Neural crest cell (in vitro differentiated cells): ENCODE data around the gene HMGB1. TPM values are rescaled to one million over a fixed set of nuclear protein-coding genes. Genes with fewer than 3 reads are reported as not detected.

Source experiments
- DNase-seq: peaks from one replicate; pipeline ENCODE4 v3.0.0; 2021; ENCODE audit warnings: low read depth, mixed read lengths, low spot score
- H3K27ac Mint-ChIP-seq: one replicate; pipeline ENCODE4 v1.8.0; 2021; ENCODE audit warnings: mild to moderate bottlenecking, mixed read lengths; ENCODE audit not compliant: unreplicated experiment
- H3K27me3 Mint-ChIP-seq: 2 replicates; pipeline ENCODE4 v1.8.0; 2021; ENCODE audit warnings: low read depth, mild to moderate bottlenecking, mixed read lengths
- H3K36me3 Mint-ChIP-seq: 2 replicates; pipeline ENCODE4 v1.8.0; 2021; ENCODE audit warnings: low read depth, mild to moderate bottlenecking, mixed read lengths
- H3K4me1 Mint-ChIP-seq: 2 replicates; pipeline ENCODE4 v1.8.0; 2021; ENCODE audit warnings: mixed read lengths
- H3K4me3 Mint-ChIP-seq: one replicate; pipeline ENCODE4 v1.8.0; 2021; ENCODE audit warnings: mild to moderate bottlenecking, mixed read lengths
- H3K9me3 Mint-ChIP-seq: 2 replicates; pipeline ENCODE4 v1.8.0; 2021; ENCODE audit warnings: mixed read lengths
- CTCF ChIP-seq: fragments of 200-600 bp; sonication (generic); conservative IDR thresholded peaks from 2 replicates; pipeline ENCODE4 v1.5.0; 2021; ENCODE audit warnings: antibody characterized with exemption, mild to moderate bottlenecking
- total RNA-seq: library from RNA; stranded (reverse); gene quantifications from 2 replicates; pipeline ENCODE4 v1.2.1, GENCODE V29; 2021

The HMGB1 gene
- total RNA-seq, 1 donor from 2014 or later: 735 TPM

GRCh38 chr13:30416471-30416870 lies 49.3 kb downstream of the HMGB1 start:
- peaks cover 8% of the 10 kb centered on the region for H3K4me1 Mint-ChIP-seq
- DNase-seq: no peak
- no peak for TF ChIP-seq CTCF
- H3K36me3 Mint-ChIP-seq: no peaks in the 10 kb centered on the region
- no peaks in the 10 kb centered on the region for H3K9me3 Mint-ChIP-seq
- peaks cover 12% of the 10 kb centered on the region for H3K27me3 Mint-ChIP-seq
- H3K27ac Mint-ChIP-seq: no peak overlapping the region
- no peak overlapping the region for H3K4me3 Mint-ChIP-seq

DNA sequence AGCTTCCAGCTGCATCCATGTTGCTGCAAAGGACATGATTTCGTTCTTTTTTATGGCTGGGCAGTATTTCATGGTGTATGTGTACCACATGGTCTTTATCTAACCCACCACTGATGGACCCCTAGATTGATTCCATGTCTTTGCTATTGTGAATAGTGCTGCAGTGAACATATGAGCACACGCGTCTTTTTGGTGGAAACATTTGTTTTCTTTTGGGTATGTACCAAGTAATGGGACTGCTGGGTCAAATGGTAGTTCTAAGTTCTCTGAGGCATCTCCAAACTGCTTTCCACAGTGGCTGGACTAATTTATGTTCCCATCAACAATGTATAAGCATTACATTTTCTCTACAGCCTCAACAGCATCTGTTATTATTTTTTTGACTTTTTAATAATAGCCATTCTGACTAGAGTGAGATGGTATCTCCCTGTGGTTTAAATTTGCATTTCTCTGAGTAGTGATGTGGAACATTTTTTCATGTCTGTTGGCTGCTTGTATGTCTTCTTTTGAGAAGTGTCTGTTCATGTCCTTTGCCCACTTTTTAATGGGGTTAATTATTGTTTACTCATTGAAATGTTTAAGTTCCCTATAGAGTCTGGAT lies 50.2 kb downstream of the HMGB1 start:
- no peak overlapping the region for H3K27ac Mint-ChIP-seq
- no peak for DNase-seq
- H3K27me3 Mint-ChIP-seq: peaks cover 4% of the 10 kb centered on the region
- TF ChIP-seq CTCF: no peak
- H3K4me3 Mint-ChIP-seq: no peak overlapping the region
- no peaks in the 10 kb centered on the region for H3K36me3 Mint-ChIP-seq
- H3K4me1 Mint-ChIP-seq: no peaks in the 10 kb centered on the region
- no peaks in the 10 kb centered on the region for H3K9me3 Mint-ChIP-seq

- Mint-ChIP-seq H3K36me3 (no peaks in the 10 kb centered on the region), H3K4me3 (no peak overlapping the region), H3K4me1 (peaks cover 6% of the 10 kb centered on the region), H3K27ac (no peak overlapping the region), H3K27me3 (peaks cover 4% of the 10 kb centered on the region), H3K9me3 (no peaks in the 10 kb centered on the region)
- no peak for DNase-seq
- TF ChIP-seq CTCF: no peak
Measured at GRCh38 chr13:30413842-30414241, 51.9 kb downstream of the HMGB1 start.

DNA sequence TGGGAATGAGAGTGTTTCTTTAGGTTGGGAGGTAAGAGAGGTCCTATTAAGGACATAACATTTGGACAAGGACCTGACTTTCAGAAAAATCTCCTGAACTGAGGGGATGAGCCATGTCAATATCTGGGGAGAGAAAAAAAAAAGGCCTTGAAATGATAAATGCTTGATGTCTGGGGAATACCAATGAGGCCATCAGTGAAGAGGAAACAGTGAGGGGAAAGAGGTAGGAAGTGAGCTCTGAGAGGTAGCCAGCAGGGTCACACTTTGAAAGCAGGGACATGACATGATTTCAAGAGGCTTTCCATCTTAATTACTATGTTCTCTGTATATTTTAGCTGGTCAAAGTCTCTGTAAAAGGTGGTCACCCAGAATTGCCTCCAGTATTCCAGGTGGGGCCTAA lies 53.4 kb downstream of the HMGB1 start:
- Mint-ChIP-seq H3K9me3 (no peaks in the 10 kb centered on the region), H3K27ac (no peak overlapping the region), H3K4me3 (no peak overlapping the region), H3K4me1 (peaks cover 11% of the 10 kb centered on the region), H3K27me3 (no peaks in the 10 kb centered on the region), H3K36me3 (no peaks in the 10 kb centered on the region)
- no peak for TF ChIP-seq CTCF
- no peak for DNase-seq

DNA sequence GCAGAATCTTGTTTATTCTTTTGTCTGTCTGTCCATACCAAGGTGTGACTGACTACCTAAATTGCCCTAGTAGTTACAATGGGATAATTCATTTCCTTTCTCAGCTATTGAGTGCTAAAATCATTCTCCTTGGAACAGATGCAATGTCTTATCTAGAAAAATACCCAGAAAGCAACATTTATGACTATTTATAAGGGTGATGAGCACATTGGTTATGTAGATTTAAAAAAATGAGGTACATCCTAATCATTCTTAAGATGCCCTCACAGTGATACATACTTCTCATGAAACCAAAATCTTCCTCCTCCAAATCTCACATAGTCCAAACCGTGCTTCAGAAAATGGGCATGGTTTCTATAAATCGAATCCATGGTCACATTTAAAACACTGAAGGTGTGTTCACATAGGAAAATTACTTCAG lies 55.0 kb downstream of the HMGB1 start:
- H3K27ac Mint-ChIP-seq: no peak overlapping the region
- H3K4me3 Mint-ChIP-seq: no peak overlapping the region
- TF ChIP-seq CTCF: no peak
- no peaks in the 10 kb centered on the region for H3K36me3 Mint-ChIP-seq
- no peaks in the 10 kb centered on the region for H3K9me3 Mint-ChIP-seq
- no peaks in the 10 kb centered on the region for H3K27me3 Mint-ChIP-seq
- no peak for DNase-seq
- H3K4me1 Mint-ChIP-seq: peaks cover 15% of the 10 kb centered on the region
